ENCODE results near the gene NFE2. TPM values are rescaled to one million over a fixed set of nuclear protein-coding genes. Genes with fewer than 3 reads are reported as not detected.

Gene NFE2
- polyA plus RNA-seq, 1 donor (not counting 4 experiments of a cell fraction or from before 2014, with no cell fraction given) = 0.25 TPM

- H3K9me1 ChIP-seq (ENCODE audit: control insufficient read depth, extremely low read depth, insufficient read depth, low read length) = no peaks in the 10 kb centered on the region
- H3K9ac ChIP-seq (ENCODE audit: control insufficient read depth, extremely low read depth, insufficient read depth, low read length) = peak overlapping the region; percentile 100
- peak overlapping the region; percentile 73 for H2AFZ ChIP-seq (ENCODE audit: control insufficient read depth, low read length)
- peak overlapping the region; percentile 97 for H3K4me2 ChIP-seq (ENCODE audit: control insufficient read depth, extremely low read depth, insufficient read depth, low read depth, low read length)
- TF ChIP-seq CTCF (optimal IDR thresholded peaks at IDR 0.05 in 1 of 3, IDR thresholded peaks at IDR 0.05 in 1 of 3, conservative IDR thresholded peaks at IDR 0.05 in 1 of 3; ENCODE audit: extremely low read depth in 1 of 3, insufficient read depth in 2 of 3, low read length in 3 of 3) = no peak
- no peak for TF ChIP-seq EZH2 (IDR thresholded peaks at IDR 0.05; ENCODE audit: low read length)
- peaks cover 82% of the 10 kb centered on the region for H3K79me2 ChIP-seq (ENCODE audit: control insufficient read depth, insufficient read depth, low read length)
- H3K27me3 ChIP-seq (ENCODE audit: control insufficient read depth, extremely low read depth, insufficient read depth, low read length) = no peaks in the 10 kb centered on the region
- no peaks in the 10 kb centered on the region for H3K9me3 ChIP-seq (ENCODE audit: control insufficient read depth, low read depth, low read length)
- peak overlapping the region; percentile 100 for H3K27ac ChIP-seq (ENCODE audit: control insufficient read depth, insufficient read depth, low read length)
- dilution Hi-C loops (cut with MboI; ENCODE audit: extremely low pct_ligation_motif_present, low sequenced_read_pairs) = no loop called here
- peak overlapping the region; percentile 58 to 98 (median 92) for H3K4me3 ChIP-seq (ENCODE audit: control insufficient read depth in 2 of 3, extremely low read depth in 1 of 3, insufficient read depth in 2 of 3, low read depth in 1 of 3, low read length in 3 of 3)
- no peak for FAIRE-seq
- peaks cover 22% of the 10 kb centered on the region for H4K20me1 ChIP-seq (ENCODE audit: control insufficient read depth, extremely low read depth, insufficient read depth, low read length)
- DNase-seq (ENCODE audit: low read depth, low spot score) = no peak
- peaks cover 30% of the 10 kb centered on the region for H3K4me1 ChIP-seq (ENCODE audit: control insufficient read depth, extremely low read depth, insufficient read depth, low read length)
- H3K36me3 ChIP-seq (ENCODE audit: control insufficient read depth in 2 of 2, extremely low read depth in 1 of 2, insufficient read depth in 2 of 2, low read length in 2 of 2) = peaks cover 8 to 33% of the 10 kb centered on the region in 2 experiments
These were observed 21.6 kb downstream of the NFE2 start for GRCh38 chr12:54279227-54279631.

GRCh38 chr12:54277823-54278276 lies 23.0 kb downstream of the NFE2 start:
- FAIRE-seq = no peak

More at GRCh38 chr12:54277823-54278276, 23.0 kb downstream of the NFE2 start:
- no peak overlapping the region for H2AFZ ChIP-seq (ENCODE audit: control insufficient read depth, low read length)
- peaks cover 9% of the 10 kb centered on the region for H4K20me1 ChIP-seq (ENCODE audit: control insufficient read depth, extremely low read depth, insufficient read depth, low read length)
- no peaks in the 10 kb centered on the region for H3K9me3 ChIP-seq (ENCODE audit: control insufficient read depth, low read depth, low read length)
- H3K79me2 ChIP-seq (ENCODE audit: control insufficient read depth, insufficient read depth, low read length) = peaks cover 75% of the 10 kb centered on the region
- H3K27me3 ChIP-seq (ENCODE audit: control insufficient read depth, extremely low read depth, insufficient read depth, low read length) = no peaks in the 10 kb centered on the region
- H3K4me2 ChIP-seq (ENCODE audit: control insufficient read depth, extremely low read depth, insufficient read depth, low read depth, low read length) = peak overlapping the region; percentile 97
- DNase-seq (ENCODE audit: low read depth, low spot score) = no peak
- dilution Hi-C loops (cut with MboI; ENCODE audit: extremely low pct_ligation_motif_present, low sequenced_read_pairs) = no loop called here
- H3K36me3 ChIP-seq (ENCODE audit: control insufficient read depth in 2 of 2, extremely low read depth in 1 of 2, insufficient read depth in 2 of 2, low read length in 2 of 2) = peaks cover 6 to 25% of the 10 kb centered on the region in 2 experiments
- peak overlapping the region; percentile 58 to 98 (median 92) for H3K4me3 ChIP-seq (ENCODE audit: control insufficient read depth in 2 of 3, extremely low read depth in 1 of 3, insufficient read depth in 2 of 3, low read depth in 1 of 3, low read length in 3 of 3)
- TF ChIP-seq EZH2 (IDR thresholded peaks at IDR 0.05; ENCODE audit: low read length) = no peak
- no peak for TF ChIP-seq CTCF (optimal IDR thresholded peaks at IDR 0.05 in 1 of 3, IDR thresholded peaks at IDR 0.05 in 1 of 3, conservative IDR thresholded peaks at IDR 0.05 in 1 of 3; ENCODE audit: extremely low read depth in 1 of 3, insufficient read depth in 2 of 3, low read length in 3 of 3)
- H3K4me1 ChIP-seq (ENCODE audit: control insufficient read depth, extremely low read depth, insufficient read depth, low read length) = peaks cover 16% of the 10 kb centered on the region
- peak overlapping the region; percentile 100 for H3K9ac ChIP-seq (ENCODE audit: control insufficient read depth, extremely low read depth, insufficient read depth, low read length)
- peak overlapping the region; percentile 100 for H3K27ac ChIP-seq (ENCODE audit: control insufficient read depth, insufficient read depth, low read length)
- no peaks in the 10 kb centered on the region for H3K9me1 ChIP-seq (ENCODE audit: control insufficient read depth, extremely low read depth, insufficient read depth, low read length)

Measured in keratinocyte (primary cell).